Activated CD4-positive, alpha-beta T cell treated with anti-CD3 and anti-CD28 coated beads for 4 hours (primary cell): Measurements from ENCODE around the gene CIDEB.

ENCODE experiments used
- DNase-seq, 2 donors: peaks; one replicate each; pipeline ENCODE4 v3.0.0-alpha.2; 2020

The CIDEB gene

DNA sequence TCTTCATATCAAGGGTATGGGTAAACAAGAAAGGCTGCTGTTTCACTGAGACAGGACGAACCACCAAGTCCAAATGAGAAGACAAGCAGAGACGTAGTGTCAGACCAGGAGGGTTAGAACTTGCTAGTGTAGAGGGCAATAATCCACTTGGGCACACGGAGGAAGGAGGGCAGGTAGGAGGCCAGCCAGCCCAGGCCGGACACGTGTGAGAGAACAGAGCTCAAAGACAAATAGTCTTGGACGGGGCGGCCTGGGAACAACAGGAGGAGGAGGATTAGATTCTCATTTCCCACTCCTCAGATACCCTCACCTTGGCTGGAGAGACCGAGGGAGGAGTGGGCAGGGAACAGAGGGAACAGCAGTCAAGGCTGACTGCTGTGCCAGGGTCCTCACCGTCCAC lies 17.0 kb downstream of the CIDEB start:
- DNase-seq: no peak

DNA sequence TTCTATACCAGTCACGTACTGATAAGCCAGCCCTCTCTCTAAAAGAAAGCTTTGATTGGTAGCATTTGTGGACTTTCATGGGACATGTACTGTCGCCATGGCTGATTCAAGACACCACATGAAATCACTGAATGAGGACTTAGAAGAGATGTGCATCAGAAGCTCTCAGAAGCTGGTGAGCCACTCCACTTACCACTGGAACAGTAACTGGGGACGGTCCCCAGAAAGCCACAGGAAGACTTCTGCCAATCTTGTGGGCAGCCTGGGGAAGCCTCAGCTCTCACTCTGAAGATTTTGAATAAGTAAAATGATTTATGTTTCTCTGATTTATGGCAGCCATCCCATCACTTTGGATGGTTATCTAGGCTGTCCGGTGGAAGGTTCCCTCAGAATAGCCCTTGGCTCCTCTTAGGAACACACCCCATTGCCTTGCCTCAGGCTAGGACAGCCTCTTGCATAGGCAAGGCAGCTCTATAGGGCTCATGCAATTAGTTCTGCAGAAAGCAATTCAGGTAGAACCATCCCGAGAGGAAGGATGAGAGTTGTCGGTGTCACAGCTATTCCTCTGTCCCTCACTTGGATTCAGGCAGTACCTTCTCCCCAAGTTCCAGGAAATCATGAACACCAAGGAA lies 18.0 kb downstream of the CIDEB start:
- DNase-seq: no peak

DNA sequence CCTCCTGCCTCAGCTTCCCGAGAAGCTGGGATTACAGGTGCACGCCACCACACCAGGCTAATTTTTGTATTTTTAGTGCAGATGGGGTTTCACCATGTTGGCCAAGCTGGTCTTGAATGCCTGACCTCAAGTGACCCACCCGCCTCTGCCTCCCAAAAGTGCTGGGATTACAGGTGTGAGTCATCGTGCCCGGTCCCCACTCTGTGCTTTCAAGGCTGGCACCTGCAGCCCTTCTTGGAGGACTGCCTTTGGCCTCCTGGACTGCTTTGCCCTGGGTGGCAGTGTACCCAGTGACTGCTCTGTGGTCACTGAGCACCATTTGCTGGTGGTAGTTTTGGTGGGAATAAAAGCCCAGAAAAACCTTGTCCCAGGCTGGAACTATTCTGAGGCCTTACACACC lies 20.8 kb downstream of the CIDEB start:
- no peak for DNase-seq

DNA sequence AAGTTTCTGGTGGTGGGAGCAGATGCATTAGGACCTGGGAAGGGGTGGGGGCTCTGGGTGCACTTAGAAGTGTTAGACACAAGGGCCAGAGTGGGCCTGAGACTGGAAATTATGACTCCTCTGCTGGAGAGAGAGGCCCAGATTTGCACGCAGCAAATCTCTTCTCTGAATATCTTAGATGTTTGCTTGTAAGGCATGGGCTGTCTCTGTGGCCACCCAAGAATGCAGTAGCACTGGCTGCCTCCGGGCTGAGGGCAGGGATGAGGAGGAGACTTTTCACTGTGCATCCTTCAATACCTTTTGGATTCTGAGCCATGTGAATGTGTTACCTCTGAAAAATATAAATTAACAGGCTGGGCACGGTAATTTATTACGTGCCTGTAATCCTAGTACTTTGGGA lies 22.4 kb downstream of the CIDEB start:
- no peak for DNase-seq

DNA sequence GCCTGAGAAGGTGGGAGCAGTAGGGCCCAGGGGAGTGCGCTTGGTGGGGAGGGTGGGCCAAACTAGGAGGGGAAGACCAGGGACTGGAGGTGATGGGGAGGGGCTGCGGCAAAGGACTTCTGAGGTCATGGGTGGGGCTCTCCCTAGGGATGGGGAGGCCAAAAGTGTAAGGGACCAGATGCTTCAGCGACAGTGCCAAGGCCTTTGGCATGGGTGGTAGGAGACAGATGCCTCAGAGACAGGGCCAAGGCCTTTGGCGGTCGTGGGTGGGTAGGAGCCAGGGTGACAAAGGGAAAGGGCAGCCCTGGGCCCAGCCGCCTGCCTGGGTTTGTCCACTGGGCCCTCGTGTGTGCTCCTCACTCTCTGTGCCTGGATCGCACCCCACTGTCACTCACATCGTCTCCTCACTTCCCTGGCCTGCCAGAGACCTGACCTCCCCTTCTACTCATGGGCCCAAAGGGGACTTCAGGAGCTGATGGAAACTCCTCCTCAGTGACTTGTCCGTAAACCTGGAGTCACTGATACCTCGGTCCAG lies 23.2 kb downstream of the CIDEB start:
- DNase-seq: no peak

DNA sequence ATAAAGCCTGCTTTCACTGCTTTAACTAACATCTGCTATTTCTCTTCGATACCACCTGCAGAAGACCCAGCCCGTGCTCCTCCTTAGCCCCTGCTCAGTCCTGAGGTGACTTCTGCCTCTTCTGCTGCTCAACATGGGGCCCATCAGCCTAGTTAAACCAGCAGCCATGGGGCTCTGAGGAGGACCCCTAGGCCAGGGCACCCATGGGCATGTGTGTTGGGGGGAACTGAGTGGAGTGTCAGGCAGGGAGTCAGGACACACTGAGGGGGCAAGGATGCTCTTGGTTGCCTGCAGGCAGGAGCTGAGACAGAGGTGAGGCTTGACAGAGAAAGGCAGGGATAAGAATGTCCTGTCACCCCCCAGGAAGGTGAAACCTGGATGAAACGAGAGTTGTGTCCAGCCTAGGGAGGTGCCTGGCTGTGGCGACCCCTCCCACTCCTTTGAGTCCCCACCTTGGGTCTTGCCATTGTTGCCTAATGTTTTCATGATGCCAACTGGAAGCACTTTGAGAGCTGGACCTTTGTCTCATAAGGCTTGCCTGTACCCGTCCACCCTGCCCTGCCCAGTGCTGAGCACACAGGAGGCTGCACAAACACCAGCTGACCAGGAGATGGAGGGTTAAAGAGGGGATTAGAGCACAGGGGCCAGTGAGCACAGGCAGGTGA lies 23.8 kb downstream of the CIDEB start:
- no peak for DNase-seq

DNA sequence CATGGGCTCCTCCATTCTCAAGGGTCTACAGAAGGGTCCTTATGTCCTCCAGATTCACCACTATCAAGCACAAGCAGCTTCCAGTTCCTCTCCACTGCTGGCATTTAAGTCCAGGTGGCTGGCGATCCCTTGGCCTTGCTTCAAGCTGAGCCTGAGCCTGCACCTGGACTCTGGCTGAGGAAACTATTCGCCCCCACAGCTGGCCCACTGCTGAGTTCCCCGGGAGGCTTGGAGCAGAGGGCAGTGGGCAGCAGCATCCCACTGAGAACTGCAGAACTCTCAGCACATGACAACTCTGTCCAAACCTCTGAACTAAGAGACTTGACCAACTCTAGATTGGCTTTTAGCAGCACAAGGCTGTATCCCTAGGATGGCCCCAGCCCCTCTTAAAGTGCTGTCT lies 25.0 kb downstream of the CIDEB start:
- no peak for DNase-seq

DNA sequence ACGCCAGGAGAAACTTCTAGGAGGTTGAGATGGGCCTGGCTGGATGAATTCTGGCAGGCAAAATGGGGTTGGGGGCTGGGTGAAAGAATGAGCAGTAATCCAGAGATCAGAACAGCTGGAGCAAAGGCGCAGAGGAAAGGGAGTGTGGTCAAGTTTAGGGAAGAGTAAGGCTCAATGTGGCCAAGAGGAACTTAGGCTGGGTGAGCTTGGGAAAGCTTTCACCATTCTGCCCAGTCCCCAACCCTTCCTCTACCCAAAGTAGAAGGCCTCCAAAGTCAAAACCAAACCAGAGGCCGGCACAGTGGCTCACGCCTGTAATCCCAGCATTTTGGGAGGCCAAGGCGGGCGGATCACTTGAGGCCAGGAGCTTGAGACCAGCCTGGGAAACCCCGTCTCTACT lies 26.1 kb downstream of the CIDEB start:
- DNase-seq: no peak

DNA sequence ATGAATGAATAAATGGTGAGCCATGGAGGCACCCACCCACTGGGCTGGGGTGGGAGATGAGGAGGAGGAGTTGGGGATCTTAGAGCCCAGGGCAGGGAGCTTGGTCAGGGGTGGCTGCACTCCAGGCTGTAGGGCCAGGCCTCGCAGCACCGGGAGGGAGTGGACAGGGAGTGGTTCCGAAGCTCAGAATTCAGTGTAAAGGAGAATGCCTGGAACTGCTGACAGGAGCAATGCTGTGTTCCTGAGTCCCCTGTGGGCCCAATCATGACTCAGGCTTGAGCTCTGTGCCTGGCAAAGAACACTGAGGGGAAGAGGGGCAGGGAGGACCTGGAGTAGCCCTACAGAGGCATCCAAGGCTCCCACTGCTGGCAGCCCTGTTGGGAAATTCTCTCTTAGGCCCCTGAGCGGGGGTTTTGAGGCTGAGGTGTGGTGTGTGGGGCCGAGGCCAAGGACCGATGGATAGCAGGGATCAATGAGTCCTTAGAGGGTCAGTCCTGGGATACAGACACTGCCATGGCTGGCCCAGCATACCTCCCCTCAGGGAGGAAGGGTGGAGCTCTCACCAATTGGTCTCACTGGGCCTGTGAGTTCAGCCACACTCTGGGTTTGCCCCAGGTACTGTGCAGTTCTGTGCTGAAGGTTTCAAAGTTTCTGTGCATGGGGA lies 26.8 kb downstream of the CIDEB start:
- no peak for DNase-seq

DNA sequence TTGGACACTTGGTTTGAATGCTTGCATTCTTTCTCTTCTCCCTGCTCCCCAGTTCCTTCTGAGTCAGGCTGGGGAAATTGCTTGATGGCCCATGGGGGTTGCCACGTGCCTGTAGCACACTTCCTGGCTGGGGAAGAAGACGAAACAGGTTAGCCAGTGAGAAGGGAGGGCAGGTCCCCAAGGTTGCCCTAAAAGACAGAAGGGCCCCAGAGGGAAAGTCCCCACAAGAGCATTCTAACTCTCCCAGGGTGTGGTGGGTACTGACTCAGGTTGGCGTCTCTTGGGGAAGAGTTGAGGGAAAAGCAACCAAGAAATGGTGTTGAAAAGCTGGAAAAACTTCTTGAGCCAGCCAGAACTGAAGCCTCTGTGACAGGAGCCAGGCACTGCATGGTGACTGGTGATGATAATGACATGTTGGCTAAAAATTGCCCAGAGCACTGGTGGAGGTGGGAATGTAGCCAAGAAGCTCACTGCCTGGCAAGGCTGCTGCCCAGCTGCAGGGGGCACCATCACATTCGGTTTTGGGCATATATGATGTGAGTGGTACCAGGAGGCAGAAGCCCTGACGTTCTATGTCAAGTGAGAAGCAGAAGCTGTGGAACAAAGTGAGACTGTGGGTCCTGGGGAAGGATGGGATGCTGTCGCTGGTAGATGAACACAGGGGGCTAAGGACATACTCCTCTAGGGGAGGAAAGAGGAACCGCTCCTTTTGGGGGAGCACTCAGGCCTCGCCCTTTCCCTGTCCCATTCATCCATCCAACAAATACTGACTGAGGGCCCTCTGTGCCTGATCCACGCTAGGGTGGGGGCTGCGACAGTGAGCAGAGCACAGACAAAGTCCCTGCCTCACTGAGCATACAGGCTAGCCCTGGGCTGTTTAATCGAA lies 28.2 kb downstream of the CIDEB start:
- DNase-seq: peak; percentile 49 to 63

DNA sequence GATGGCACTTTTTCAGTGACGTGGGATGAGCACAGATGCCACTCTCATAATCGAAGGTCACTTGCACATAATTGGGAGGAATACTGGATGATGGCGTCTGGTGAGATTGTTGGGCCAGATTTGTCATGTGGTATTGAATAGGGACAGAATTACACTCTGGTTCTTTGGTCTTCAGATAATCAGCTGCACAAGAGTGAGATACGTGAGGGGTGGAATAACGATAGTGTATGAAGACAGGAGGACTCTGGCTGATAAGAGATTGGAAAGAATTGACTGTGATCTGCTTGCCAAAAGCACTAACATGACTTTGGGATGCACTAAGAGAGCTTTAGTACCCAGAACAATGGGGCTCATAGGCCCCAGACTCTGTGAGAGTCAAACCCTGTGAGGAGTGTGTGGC lies 29.4 kb downstream of the CIDEB start:
- no peak for DNase-seq

DNA sequence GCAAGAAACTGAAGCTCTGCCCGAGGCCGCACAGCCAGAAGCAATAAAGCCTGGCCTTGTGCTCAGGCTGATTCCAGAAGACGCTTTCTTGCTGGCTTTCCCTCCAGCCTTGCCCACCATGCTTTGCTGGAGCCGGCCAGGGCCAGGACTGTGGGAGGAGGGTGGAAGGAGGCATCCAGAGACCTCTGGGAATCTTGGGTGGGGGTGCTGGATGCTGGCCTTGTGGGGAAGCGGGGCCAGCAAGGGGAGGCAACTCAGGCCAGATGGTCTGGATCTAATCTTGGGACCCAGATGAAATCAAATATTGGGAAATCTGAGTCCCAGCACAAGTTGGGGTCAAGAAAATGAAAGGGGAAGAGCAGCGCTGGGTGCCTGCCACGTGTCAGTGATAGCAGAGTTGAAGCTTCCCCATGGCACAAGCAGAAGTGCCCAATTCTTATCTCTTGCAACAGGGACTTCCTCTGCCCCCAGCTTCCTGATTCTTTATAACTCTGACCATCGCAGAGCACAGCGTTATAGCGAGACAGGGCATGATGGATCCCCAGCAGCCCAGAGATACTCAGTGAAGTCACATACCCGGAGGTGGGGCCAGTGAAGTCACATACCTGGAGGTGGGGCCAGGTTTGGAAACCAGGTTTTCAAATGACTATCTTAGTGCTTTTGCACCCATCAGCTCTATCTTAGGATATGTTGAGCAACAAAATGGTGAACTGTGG lies 30.0 kb downstream of the CIDEB start:
- no peak for DNase-seq

DNA sequence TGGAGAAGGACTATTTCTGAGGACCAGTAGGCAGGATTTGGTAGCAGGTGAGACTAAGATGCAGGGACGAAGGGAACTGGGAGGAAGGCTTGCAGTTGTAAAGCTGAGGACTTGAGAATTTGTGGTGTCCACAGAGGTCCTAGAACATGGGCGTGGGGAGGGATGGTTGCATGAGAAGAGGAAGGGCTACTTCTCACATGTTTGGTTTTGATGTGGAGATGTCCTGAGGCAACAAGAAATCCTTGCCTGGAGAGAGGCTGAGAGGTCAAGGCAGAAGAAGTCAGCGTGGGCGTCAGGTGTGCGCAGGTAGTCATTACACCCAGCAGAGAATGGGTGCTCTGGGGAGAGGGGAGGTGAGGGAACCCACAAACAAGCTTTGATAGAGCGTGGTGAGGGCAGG lies 30.7 kb downstream of the CIDEB start:
- no peak for DNase-seq

DNA sequence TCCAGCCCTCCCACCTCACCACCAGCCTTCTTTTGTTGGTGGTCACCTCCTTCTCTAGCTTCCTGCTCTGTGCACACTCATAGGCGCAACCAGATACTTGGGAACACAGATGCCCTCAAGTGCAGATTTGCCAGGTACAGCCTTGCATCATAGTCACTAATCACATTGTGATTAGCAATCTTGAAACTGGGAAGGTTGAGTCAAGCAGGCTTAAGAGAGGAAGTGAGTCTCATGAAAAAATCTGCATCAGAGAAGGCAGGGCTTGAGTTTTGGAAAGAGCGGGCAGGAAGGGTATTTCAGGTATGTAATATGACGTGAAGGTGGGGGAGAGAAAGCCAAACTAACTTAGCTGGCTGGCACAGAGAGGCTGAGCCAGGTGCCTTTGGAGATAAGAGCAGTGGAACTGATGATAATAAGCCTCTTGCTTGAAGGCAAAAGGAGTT lies 33.7 kb downstream of the CIDEB start:
- DNase-seq: peak; percentile 55 to 58

DNA sequence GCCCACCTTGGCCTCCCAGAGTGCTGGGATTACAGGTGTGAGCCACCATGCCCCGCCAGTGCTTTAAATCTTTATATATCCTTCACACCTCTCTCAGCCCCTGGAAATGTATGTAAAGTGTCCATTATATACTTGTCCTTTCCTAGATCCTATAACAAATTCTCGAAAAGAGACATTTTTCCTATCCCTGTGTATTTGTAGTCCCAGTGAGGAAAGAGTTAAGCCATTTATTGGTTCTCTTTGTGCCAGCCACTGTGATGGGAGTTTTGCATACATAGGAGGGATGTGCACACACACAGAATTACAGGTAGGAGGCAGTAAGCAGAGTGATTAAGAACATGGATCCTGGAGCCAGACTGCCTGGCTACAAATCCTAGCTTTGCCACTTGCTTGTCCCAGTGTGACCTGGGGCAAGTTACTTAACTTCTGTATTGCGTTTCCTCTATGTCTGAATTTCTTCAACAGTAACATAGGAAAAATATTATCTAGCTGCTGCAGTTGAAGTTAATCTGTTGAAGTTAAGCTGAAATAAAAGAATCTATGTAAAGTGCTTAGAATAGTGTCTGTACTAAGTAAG lies 34.3 kb downstream of the CIDEB start:
- DNase-seq: no peak

DNA sequence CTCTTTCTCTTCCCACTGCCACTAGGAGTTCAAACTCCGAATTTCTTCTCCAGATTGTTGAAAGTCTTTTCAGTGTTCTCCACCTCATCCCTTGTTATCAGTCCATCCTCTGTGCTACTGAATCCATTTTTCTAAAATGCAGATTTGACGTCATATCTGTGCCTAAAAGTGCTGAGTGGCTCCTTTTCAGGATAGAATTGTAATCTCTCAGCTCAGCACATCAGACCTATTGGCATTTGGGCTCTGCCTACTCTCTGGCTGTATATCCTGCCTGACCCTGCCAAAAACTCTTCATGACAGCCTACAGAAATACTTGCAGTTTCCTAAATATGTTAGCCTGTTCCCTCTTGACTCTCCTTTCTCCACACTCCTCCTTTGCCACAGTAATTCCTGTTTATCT lies 35.3 kb downstream of the CIDEB start:
- DNase-seq: no peak

DNA sequence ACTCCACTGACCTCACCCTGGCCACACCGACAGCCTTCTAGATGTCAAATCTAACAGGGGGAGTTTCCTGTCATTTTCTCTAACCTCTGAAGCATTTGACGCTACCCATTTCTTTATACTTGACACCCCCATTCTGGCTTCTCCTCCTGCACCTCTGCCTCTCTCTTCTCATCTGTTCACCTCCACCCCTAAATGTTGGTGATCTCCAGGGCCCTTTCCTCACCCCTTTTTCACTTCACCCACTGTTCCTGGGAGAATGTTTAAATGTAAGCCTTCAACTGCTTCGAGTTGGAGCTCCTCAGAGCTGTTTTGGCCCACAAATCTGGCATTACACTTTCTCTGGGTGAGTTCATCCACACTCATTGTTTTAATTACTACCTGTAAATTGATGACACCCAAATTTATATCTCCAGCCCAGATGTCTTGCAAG lies 35.9 kb downstream of the CIDEB start:
- DNase-seq: no peak

DNA sequence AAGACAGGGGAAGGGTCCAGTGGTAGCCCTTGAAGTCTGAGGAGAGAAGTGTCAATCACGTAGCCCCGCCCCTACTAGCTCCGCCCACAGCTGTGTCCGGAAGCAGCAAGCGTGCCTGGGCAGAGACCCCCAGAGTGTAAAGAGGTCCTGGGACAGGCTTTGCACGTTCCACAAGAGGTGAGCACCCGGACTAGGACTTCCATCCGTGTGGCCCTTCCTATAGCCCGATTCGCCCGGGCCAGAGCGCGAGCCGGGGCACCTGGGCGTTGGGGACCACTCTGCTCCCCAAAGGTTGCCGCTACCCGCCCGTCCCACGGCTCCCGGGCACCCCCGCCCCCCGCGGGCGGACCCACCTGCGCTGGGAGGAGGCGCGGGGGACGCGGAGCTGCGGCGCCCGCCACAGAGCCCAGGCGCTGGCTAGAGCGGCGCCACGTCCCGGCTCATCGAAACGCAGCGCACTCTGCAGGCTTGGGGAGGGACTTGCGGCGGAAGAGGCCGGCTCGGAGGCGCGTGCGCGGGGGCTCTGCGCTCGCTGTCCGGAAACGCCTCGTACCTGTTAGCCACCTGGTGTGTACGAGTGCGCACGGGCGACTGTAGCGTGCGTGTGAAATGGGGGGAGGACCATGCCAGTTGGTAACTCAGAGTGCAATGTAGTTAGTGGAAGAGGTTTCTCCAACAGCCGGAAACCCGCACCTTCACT lies 36.5 kb downstream of the CIDEB start, which contains the start of gene RABGGTA:
Gene RABGGTA, minus strand, starts transcription at position 464 of the 700 bp plus-strand sequence. CDS start 482 bp downstream, outside the sequence.
- peak; percentile 88 to 91 for DNase-seq

DNA sequence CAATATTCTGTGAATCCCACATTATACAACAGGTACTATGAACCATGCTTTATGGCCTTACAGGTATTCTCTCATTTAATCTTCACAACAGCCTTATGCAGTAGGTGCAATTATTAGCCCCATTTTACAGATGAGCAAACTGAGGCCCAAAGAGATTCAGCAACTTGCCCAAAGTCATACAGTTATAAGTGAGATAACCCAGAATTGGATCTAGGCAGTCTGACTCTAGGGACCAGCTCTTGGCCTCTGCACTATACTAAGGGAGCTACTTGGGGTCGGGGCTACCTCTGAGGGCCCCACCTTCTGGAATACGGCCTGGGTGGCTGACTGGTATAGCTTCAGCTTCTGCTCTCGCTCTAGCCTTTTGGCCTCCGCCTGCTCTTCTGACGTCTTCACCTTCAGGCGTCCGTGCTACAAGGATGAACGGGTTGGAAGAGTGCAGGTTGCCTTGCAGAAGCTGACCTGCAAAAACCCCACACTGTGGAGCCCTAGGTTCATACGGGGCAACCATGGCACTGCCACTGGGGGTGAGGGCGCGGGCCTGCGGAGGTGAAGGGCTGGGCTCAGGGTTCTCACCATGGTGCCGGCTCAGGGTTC lies 37.1 kb downstream of the CIDEB start:
- DNase-seq: no peak

DNA sequence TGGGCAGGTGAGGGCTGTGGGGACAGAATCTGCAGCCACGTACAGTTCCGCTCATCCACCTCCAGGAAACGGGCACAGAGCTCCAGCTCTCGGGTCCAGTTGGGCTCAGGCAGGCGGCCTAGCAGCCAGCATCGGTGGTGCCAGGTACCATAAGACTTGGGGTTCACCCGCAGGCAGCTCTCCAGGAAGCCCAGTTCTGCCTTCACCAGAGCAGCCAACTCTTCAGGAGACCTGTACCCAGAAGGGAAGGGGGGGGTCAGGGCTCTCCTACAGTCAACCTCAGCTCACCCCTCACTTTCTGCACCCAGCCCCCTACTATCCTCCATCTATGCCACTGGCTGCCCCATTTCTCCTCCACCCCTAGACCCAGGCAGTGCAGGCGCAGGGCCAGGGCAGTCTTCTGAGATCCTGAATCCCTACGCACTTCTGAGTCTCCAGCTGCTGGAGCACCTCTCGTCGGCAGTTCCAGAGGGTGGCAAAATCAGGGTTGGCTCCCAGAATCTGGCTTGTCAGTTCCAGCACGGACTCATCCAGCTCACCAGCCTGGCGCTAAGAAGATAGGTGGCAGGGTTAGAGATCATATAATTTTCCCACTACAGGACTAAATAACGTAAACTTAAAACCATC lies 37.8 kb downstream of the CIDEB start:
- no peak for DNase-seq
